HG03139 (cell line): ENCODE data around the gene SERPINA10.

Source experiments
- ATAC-seq: cut with Tn5 transposase; IDR thresholded peaks from one replicate; pipeline ENCODE4 v1.9.1; 2021; ENCODE audit not compliant: unreplicated experiment

The SERPINA10 gene

GRCh38 chr14:94292872-94293577 is at the start of gene SERPINA10:
TSS of gene SERPINA10 (minus strand) at chr14:94293268. CDS start at chr14:94290593, 2,675 bp downstream.
- no peak for ATAC-seq

- no peak for ATAC-seq
Observed at GRCh38 chr14:94342334-94342934, 49.4 kb upstream of the SERPINA10 start.

GRCh38 chr14:94341656-94342333 is 48.7 kb upstream of the SERPINA10 start:
- no peak for ATAC-seq

GRCh38 chr14:94340533-94340932 is 47.5 kb upstream of the SERPINA10 start:
- no peak for ATAC-seq

GRCh38 chr14:94338023-94338422 is 45.0 kb upstream of the SERPINA10 start:
- no peak for ATAC-seq

GRCh38 chr14:94337274-94337673 is 44.2 kb upstream of the SERPINA10 start:
- ATAC-seq, result no peak

GRCh38 chr14:94334872-94335271 is 41.8 kb upstream of the SERPINA10 start:
- ATAC-seq, result no peak

- ATAC-seq, result no peak
Observed at GRCh38 chr14:94332587-94332986, 39.5 kb upstream of the SERPINA10 start.

- no peak for ATAC-seq
Observed at GRCh38 chr14:94332063-94332583, 39.1 kb upstream of the SERPINA10 start.

GRCh38 chr14:94331462-94331861 is 38.4 kb upstream of the SERPINA10 start:
- ATAC-seq, result no peak

GRCh38 chr14:94330857-94331256 is 37.8 kb upstream of the SERPINA10 start:
- ATAC-seq, result no peak

GRCh38 chr14:94330432-94330831 is 37.4 kb upstream of the SERPINA10 start:
- no peak for ATAC-seq

- ATAC-seq, result no peak
Observed at GRCh38 chr14:94329857-94330256, 36.8 kb upstream of the SERPINA10 start.

GRCh38 chr14:94328196-94328595 is 35.1 kb upstream of the SERPINA10 start:
- no peak for ATAC-seq

- no peak for ATAC-seq
Observed at GRCh38 chr14:94322648-94323570, 29.8 kb upstream of the SERPINA10 start, which contains the start of gene SERPINA6. TSS of gene SERPINA6 (minus strand) at chr14:94323336. CDS start at chr14:94314648, 8,688 bp downstream.

- no peak for ATAC-seq
Observed at GRCh38 chr14:94321421-94322271, 28.6 kb upstream of the SERPINA10 start.

GRCh38 chr14:94320243-94320642 is 27.2 kb upstream of the SERPINA10 start:
- no peak for ATAC-seq

GRCh38 chr14:94317259-94317658 is 24.2 kb upstream of the SERPINA10 start:
- ATAC-seq, result no peak

GRCh38 chr14:94316692-94317091 is 23.6 kb upstream of the SERPINA10 start:
- ATAC-seq, result no peak

- ATAC-seq, result no peak
Observed at GRCh38 chr14:94314890-94315289, 21.8 kb upstream of the SERPINA10 start.
